Measurements from ENCODE around the gene RCAN1.

Gene RCAN1

GRCh38 chr21:34595457-34595856, 19.5 kb downstream of the RCAN1 start:
- H3K4me3 ChIP-seq (ENCODE audit: low read depth, low read length) = no peak overlapping the region

GRCh38 chr21:34594566-34595234, 20.2 kb downstream of the RCAN1 start:
- CTCF ChIA-PET = interaction anchor here (1.5 to 4.0 kb wide), 2 partner anchors 8 to 84 kb away, joined by 6 to 36 read pairs; no protein-coding TSS in a partner anchor
- Histone ChIP-seq H3K36me3 (ENCODE audit: control insufficient read depth in 2 of 2, insufficient read depth in 1 of 2, low read length in 2 of 2) (no peaks in the 10 kb centered on the region), H3K27ac (ENCODE audit: extremely low read depth, low read depth, low read length) (no peak overlapping the region), H3K9me3 (ENCODE audit: control insufficient read depth, insufficient read depth, low read depth, low read length) (no peaks in the 10 kb centered on the region), H3K4me3 (ENCODE audit: low read depth, low read length) (no peak overlapping the region), H3K4me1 (ENCODE audit: control insufficient read depth, insufficient read depth, low read length) (peaks cover 5% of the 10 kb centered on the region)
- POLR2A ChIA-PET = no interaction called here
- no peak for TF ChIP-seq ZNF626 (tag by site-specific recombination; IDR thresholded peaks at IDR 0.05)
- no peak for TF ChIP-seq ZNF404 (tag by site-specific recombination; IDR thresholded peaks at IDR 0.05)
- TF ChIP-seq ZNF785 (tag by site-specific recombination; IDR thresholded peaks at IDR 0.05) = no peak
- TF ChIP-seq TSHZ1 (tag by site-specific recombination; IDR thresholded peaks at IDR 0.05; ENCODE audit: borderline replicate concordance) = no peak
- no peak for TF ChIP-seq ZNF132 (tag by site-specific recombination; IDR thresholded peaks at IDR 0.05; ENCODE audit: borderline replicate concordance)
- no peak for TF ChIP-seq ZNF223 (tag by site-specific recombination; IDR thresholded peaks at IDR 0.05)
- no peak for TF ChIP-seq KLF9 (tag by site-specific recombination; IDR thresholded peaks at IDR 0.05; ENCODE audit: low read depth)
- TF ChIP-seq ZNF513 (tag by site-specific recombination; IDR thresholded peaks at IDR 0.05) = no peak

More at GRCh38 chr21:34595457-34595856, 19.5 kb downstream of the RCAN1 start:
- peaks cover 5% of the 10 kb centered on the region for H3K4me1 ChIP-seq (ENCODE audit: control insufficient read depth, insufficient read depth, low read length)
- no peaks in the 10 kb centered on the region for H3K36me3 ChIP-seq (ENCODE audit: control insufficient read depth in 2 of 2, insufficient read depth in 1 of 2, low read length in 2 of 2)
- CTCF ChIA-PET = interaction anchor here (0.6 to 1.5 kb wide), 2 partner anchors 19 to 85 kb away, joined by 3 to 6 read pairs; no protein-coding TSS in a partner anchor
- POLR2A ChIA-PET = no interaction called here
- TF ChIP-seq OSR2 (tag by site-specific recombination; IDR thresholded peaks at IDR 0.05) (no peak), ZNF2 (tag by site-specific recombination; IDR thresholded peaks at IDR 0.05) (no peak), ZBTB44 (tag by site-specific recombination; IDR thresholded peaks at IDR 0.05) (no peak), MEIS1 (CRISPR knock-in tag; IDR thresholded peaks at IDR 0.05; ENCODE audit: borderline replicate concordance) (no peak), ZNF747 (tag by site-specific recombination; IDR thresholded peaks at IDR 0.05) (no peak), ZNF426 (tag by site-specific recombination; IDR thresholded peaks at IDR 0.05) (no peak), PRDM4 (tag by site-specific recombination; IDR thresholded peaks at IDR 0.05) (no peak), ZNF148 (tag by site-specific recombination; IDR thresholded peaks at IDR 0.05; ENCODE audit: borderline replicate concordance) (no peak), ZNF560 (tag by site-specific recombination; IDR thresholded peaks at IDR 0.05; ENCODE audit: borderline replicate concordance) (no peak), ZNF658 (tag by site-specific recombination; IDR thresholded peaks at IDR 0.05) (no peak), ZNF837 (tag by site-specific recombination; IDR thresholded peaks at IDR 0.05) (no peak), ZNF404 (tag by site-specific recombination; IDR thresholded peaks at IDR 0.05) (no peak), ZNF600 (tag by site-specific recombination; IDR thresholded peaks at IDR 0.05) (no peak), ZNF138 (tag by site-specific recombination; IDR thresholded peaks at IDR 0.05; ENCODE audit: borderline replicate concordance) (no peak)
- H3K9me3 ChIP-seq (ENCODE audit: control insufficient read depth, insufficient read depth, low read depth, low read length) = no peaks in the 10 kb centered on the region
- no peak overlapping the region for H3K27ac ChIP-seq (ENCODE audit: extremely low read depth, low read depth, low read length)
